ENCODE measurements around the gene ABRAXAS1. TPM values are rescaled to one million over a fixed set of nuclear protein-coding genes. Genes with fewer than 3 reads are reported as not detected.
A peak's percentile ranks its signal among the peaks of the same experiment; 100 is the strongest.

ABRAXAS1 gene
- total RNA-seq (34.4 and 38.4 TPM in 2 replicates), polyA plus RNA-seq (5.4 and 8.0 TPM in 2 replicates), polyA minus RNA-seq (3.2 and 19.1 TPM in 2 replicates)
- total RNA-seq (2013) = 29.8 TPM

DNA sequence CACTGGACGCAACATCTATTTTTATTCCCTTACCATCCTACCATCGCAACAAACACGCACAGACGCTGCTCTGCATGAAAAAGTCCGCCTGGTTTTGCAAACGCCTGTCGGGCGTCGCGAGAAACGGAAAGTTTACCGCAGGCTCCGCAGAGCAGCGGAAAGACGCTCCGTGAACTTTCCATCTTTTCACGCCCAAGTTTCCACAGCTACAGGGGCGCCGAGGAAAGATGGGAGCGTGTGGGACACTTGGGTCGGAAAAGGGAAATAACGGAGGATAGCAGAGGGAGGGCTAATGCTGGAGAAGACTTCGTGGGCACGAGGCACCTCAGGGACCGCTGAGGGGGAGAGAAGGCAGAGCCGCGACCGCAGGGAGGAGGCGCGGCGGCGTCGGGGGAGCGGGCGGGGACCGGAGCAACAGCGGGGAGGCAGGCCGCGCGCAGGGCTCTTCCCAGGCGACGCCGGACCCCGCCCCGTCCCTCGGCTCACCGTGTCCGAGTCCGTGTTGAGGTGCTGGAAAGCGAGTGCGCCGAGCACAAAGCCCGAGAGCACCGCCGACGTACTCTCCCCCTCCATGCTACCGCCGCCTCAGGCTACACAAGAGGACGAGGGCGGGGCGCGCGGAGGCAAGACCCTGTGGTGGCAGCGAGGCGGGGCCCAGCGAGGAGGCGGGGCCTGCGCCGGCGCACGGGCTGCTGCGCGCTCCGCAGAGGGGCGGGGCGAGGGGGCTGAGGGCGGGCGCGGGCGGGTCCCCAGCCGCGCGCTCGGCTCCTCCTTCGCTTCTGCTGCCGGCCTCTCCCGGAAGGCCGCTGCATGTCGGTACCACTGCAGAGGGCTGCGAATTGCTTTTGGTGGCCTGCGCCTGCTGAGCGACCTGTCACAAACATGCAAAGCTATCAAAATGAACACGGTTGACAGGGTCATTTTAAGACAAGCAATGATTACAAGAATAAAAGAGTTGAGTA, at the start of gene ABRAXAS1:
Gene ABRAXAS1 (minus strand): TSS at position 601 of the 962 bp plus-strand sequence. CDS start 28 bp downstream, at position 573.
- Histone ChIP-seq H3K27ac (ENCODE audit: low read length in 2 of 2) (peak within 1 kb of the TSS; percentile 60 to 70), H3K27me3 (replicated peaks in 1 of 4; ENCODE audit: control extremely low read depth in 1 of 4, control insufficient read depth in 3 of 4, insufficient read depth in 4 of 4, low read length in 3 of 4) (no peaks in the 10 kb centered on the region), H3K4me3 (ENCODE audit: control extremely low read depth in 1 of 5, extremely low read depth in 1 of 5, insufficient read depth in 1 of 5, low read depth in 2 of 5, low read length in 4 of 5) (peak within 1 kb of the TSS; percentile 71 to 87 (median 77)), H2AFZ (ENCODE audit: insufficient read depth, low read depth, low read length, poor library complexity, severe bottlenecking) (peak within 1 kb of the TSS; percentile 93), H3K4me1 (ENCODE audit: control insufficient read depth in 2 of 2, insufficient read depth in 2 of 2, low read length in 2 of 2) (peaks cover 10 to 17% of the 10 kb centered on the region in 2 donors), H4K20me1 (ENCODE audit: control insufficient read depth, insufficient read depth, low read length, poor library complexity, severe bottlenecking) (no peaks in the 10 kb centered on the region), H3K36me3 (replicated peaks in 1 of 2; ENCODE audit: control extremely low read depth in 1 of 2, control insufficient read depth in 1 of 2, extremely low read depth in 1 of 2, insufficient read depth in 2 of 2, low read length in 1 of 2) (no peaks in the 10 kb centered on the region), H3K4me2 (replicated peaks; ENCODE audit: low read depth, low read length, poor library complexity, severe bottlenecking) (peak within 1 kb of the TSS; percentile 87), H3K9ac (ENCODE audit: low read length) (peak within 1 kb of the TSS; percentile 74), H3K9me3 (ENCODE audit: control extremely low read depth in 1 of 3, control insufficient read depth in 2 of 3, insufficient read depth in 1 of 3, low read length in 2 of 3) (no peaks in the 10 kb centered on the region), H3K79me2 (ENCODE audit: control insufficient read depth, insufficient read depth, low read length) (peaks cover 7% of the 10 kb centered on the region)
- Mint-ChIP-seq H3K4me1 (peaks cover 21% of the 10 kb centered on the region), H3K27me3 (no peaks in the 10 kb centered on the region), H3K27ac (peak within 1 kb of the TSS; percentile 95), H3K9me3 (ENCODE audit: insufficient read depth) (no peaks in the 10 kb centered on the region), H3K4me3 (peak within 1 kb of the TSS; percentile 99)
- peak; percentile 97 for ATAC-seq (ENCODE audit: low read depth)
- CTCF ChIA-PET = interaction anchor here (0.6 to 1.6 kb wide), 4 partner anchors 27 to 155 kb away, joined by 3 to 7 read pairs (median 4); no protein-coding TSS in a partner anchor
- TF ChIP-seq EZH2 (IDR thresholded peaks at IDR 0.05; ENCODE audit: borderline replicate concordance, insufficient read depth, low read depth, low read length, poor library complexity, severe bottlenecking) = no peak
- TF ChIP-seq, protein P1, sequence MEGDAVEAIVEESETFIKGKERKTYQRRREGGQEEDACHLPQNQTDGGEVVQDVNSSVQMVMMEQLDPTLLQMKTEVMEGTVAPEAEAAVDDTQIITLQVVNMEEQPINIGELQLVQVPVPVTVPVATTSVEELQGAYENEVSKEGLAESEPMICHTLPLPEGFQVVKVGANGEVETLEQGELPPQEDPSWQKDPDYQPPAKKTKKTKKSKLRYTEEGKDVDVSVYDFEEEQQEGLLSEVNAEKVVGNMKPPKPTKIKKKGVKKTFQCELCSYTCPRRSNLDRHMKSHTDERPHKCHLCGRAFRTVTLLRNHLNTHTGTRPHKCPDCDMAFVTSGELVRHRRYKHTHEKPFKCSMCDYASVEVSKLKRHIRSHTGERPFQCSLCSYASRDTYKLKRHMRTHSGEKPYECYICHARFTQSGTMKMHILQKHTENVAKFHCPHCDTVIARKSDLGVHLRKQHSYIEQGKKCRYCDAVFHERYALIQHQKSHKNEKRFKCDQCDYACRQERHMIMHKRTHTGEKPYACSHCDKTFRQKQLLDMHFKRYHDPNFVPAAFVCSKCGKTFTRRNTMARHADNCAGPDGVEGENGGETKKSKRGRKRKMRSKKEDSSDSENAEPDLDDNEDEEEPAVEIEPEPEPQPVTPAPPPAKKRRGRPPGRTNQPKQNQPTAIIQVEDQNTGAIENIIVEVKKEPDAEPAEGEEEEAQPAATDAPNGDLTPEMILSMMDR (IDR thresholded peaks at IDR 0.05) = no peak
- intact Hi-C loops (cut with micrococcal nuclease) = loop anchor here (1.0 to 10.0 kb wide), 7 partner anchors 28 to 1202 kb away; partner anchors contain the start of genes HNRNPD, LIN54, MRPS18C and SEC31A
- POLR2A ChIA-PET = interaction anchor here (0.5 to 1.3 kb wide), 4 partner anchors 29 to 67 kb away, joined by 3 to 4 read pairs (median 4); partner anchors contain the start of genes HELQ and MRPS18C
- WGBS (ENCODE audit: insufficient coverage) = under 1% methylated on average over 86 of the region's 93 CpGs
- peak; percentile 97 for DNase-seq
